Measurements from ENCODE around the gene IPP.
"Not testable (repeated sequence)": the region's sequence is repeated elsewhere in the genome, so short reads cannot be mapped to it uniquely, and the experiment has no call there.

The IPP gene

GRCh38 chr1:45739137-45739536, 11.3 kb downstream of the IPP start:
- no peak for DNase-seq

GRCh38 chr1:45730780-45731319, 19.6 kb downstream of the IPP start:
- DNase-seq, result no peak

- no peak for DNase-seq
Observed at GRCh38 chr1:45730075-45730779, 20.2 kb downstream of the IPP start.

GRCh38 chr1:45726007-45726406, 24.4 kb downstream of the IPP start:
- DNase-seq, result not testable (repeated sequence)

GRCh38 chr1:45723248-45723930, 27.1 kb downstream of the IPP start:
- DNase-seq, result no peak

GRCh38 chr1:45722809-45723208, 27.6 kb downstream of the IPP start:
- DNase-seq, result no peak

GRCh38 chr1:45721207-45721606, 29.2 kb downstream of the IPP start:
- no peak for DNase-seq

GRCh38 chr1:45718289-45718688, 32.2 kb downstream of the IPP start:
- no peak for DNase-seq

- not testable (repeated sequence) for DNase-seq
Observed at GRCh38 chr1:45717386-45717785, 33.1 kb downstream of the IPP start.

GRCh38 chr1:45716700-45717099, 33.8 kb downstream of the IPP start:
- no peak for DNase-seq

GRCh38 chr1:45713711-45714110, 36.7 kb downstream of the IPP start:
- no peak for DNase-seq

GRCh38 chr1:45704637-45705036, 45.8 kb downstream of the IPP start:
- no peak for DNase-seq

- DNase-seq, result no peak
Observed at GRCh38 chr1:45694823-45695222, 55.6 kb downstream of the IPP start.

GRCh38 chr1:45693811-45694210, 56.6 kb downstream of the IPP start:
- DNase-seq, result not testable (repeated sequence)

- peak; percentile 77 to 80 for DNase-seq
Observed at GRCh38 chr1:45687754-45688740, 62.4 kb downstream of the IPP start, which contains the start of gene TMEM69. TSS of gene TMEM69 (plus strand) at chr1:45688181. CDS start at chr1:45691069, 2,888 bp downstream.

GRCh38 chr1:45687014-45687753, 63.3 kb downstream of the IPP start:
- DNase-seq, result peak; percentile 97

GRCh38 chr1:45686288-45687013, 64.0 kb downstream of the IPP start, which contains the start of gene GPBP1L1:
TSS of gene GPBP1L1 (minus strand) at chr1:45686533. CDS start at chr1:45659087, 27,446 bp downstream.
- DNase-seq, result peak; percentile 87 to 88

GRCh38 chr1:45686015-45686287, 64.5 kb downstream of the IPP start:
- peak in 1 of 2 experiments; percentile 37 for DNase-seq

- no peak for DNase-seq
Observed at GRCh38 chr1:45685308-45686014, 65.0 kb downstream of the IPP start.

GRCh38 chr1:45684402-45684801, 66.1 kb downstream of the IPP start:
- DNase-seq, result no peak

GRCh38 chr1:45682942-45683341, 67.5 kb downstream of the IPP start:
- DNase-seq, result no peak
